ENCODE data around the gene NAT14.
"Not testable (repeated sequence)": the region's sequence is repeated elsewhere in the genome, so short reads cannot be mapped to it uniquely, and the experiment has no call there.

Gene NAT14

DNA sequence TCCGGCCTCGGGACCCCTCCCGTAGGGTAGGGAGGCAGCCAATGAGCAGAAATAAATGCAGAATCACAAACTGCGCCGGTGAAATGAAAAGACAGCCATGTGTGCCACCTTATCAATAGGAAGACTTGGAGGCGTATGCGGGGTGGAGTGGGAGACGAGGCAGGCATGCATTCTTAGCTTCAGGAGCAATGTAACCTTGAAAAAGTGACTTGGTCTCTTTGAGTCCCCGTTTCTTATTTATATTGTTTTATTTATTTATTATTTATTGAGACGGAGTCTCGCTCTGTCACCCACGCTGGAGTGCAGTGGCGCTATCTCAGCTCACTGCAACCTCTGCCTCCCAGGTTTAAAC lies 19.2 kb downstream of the NAT14 start:
- DNase-seq: no peak

DNA sequence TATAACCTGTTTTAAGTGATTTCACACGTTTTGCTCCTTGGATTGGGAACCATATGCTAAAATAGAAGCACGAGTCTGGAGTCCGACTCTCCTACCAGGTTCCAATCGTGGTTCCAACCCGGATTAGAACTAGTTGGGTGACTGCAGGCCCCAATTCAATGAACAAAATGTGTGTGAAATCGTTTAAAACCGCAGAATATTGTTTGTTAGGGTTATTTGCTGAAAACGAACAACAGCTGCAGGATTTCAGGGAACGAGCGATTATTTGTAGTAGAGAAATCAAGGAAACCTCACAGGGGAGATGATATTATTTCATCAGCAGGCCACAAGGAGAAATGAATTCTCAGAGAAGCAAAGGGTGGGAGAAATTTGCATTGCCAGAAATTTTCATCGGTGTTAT lies 20.0 kb downstream of the NAT14 start:
- DNase-seq: no peak

- DNase-seq: no peak
Measured at GRCh38 chr19:55508120-55508519, 23.1 kb downstream of the NAT14 start.

- peak; percentile 96 for DNase-seq
Measured at GRCh38 chr19:55516878-55517620, 32.1 kb downstream of the NAT14 start.

- DNase-seq: peak; percentile 49
Measured at GRCh38 chr19:55519451-55520311, 34.7 kb downstream of the NAT14 start.

DNA sequence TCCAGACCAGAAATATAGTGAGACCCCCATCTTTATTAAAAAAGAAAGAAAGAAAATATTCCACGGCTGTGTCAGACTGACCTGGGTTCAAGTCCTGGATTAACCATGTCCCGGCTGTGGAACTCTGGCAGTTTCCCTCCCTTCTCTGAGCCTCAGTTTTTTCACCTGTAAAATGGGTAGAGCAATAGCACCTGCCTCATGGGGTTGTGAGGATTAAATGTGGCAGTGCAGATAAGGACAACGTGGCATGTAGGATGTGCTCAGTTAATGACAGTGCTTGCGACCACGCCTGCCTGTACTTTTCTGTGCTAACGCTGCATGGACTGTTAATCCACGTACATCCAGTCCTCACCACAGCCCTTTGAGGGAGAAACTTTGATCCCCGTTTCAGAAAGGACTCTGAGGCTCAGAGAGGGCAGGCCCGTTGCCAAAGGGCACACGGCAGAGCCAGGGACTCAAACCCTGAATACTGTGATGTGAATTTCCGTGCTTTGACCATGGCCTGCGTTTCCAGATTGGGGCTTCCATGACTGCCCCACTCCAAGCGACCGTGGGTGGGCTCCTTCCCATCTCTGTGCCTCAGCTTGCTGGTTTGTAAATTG lies 35.8 kb downstream of the NAT14 start:
- DNase-seq: no peak

GRCh38 chr19:55525289-55526101 lies 40.5 kb downstream of the NAT14 start:
- DNase-seq: peak; percentile 46

- peak; percentile 98 for DNase-seq
Measured at GRCh38 chr19:55526216-55527196, 41.5 kb downstream of the NAT14 start.

GRCh38 chr19:55527197-55528029 lies 42.4 kb downstream of the NAT14 start:
- DNase-seq: no peak

DNA sequence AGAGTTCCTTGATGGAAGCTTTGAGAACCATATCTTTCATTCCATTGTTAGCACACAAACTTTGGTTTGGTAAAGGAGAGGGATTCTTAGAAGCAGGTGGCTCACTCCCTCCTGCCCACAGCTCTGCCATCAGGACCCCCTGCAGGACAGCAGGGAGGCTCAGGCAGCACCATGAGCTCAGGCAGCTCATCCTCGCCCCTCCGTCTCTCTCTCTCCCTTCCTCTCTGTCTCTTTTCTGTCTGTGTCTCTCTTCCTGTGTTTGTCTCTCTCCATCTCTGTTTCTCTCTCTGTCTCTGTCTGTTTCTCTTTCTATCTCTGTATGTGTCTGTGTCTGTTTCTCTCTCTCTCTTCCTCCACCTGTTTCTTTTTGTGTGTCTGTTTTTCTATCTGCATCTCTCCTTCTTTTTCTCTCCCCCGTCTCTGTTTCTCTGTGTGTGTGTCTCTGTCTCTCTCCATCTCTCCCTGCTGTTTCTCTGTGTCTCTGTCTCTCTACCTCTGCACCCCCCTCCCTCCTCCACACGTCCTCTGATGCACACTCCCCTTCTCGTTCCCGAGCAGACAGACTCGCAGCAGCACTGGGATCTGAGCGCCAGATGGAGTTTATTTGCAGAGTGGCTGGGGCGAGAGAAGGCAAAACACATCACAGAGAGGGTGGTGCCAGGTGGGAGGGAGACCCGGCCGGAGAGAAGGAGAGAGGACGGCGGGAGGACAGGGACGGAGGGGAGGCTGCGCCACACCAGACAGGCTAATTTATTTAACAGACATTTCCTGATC lies 43.2 kb downstream of the NAT14 start:
- peak; percentile 98 for DNase-seq

GRCh38 chr19:55529636-55530234 lies 44.7 kb downstream of the NAT14 start:
- DNase-seq: no peak

DNA sequence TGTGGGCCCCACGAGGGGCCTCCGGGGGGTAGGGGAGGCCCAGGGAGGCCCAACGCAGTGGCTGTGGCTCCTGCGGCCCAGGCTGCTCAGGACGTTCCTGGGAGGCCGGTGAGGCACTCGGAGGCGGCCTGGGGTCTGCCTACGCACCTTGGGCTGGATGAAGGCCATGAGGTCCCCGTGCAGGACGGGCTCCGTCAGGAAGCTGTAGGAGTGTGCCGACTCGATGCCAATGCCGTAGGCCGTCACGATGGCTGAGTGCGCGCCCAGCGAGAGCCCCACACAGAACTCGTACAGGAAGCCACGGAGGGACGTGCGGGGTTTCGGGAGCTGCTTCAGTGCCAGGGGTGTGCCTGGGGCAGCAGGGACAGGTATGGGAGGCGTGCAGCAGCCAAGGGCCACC lies 46.0 kb downstream of the NAT14 start:
- DNase-seq: no peak

GRCh38 chr19:55534280-55534679 lies 49.3 kb downstream of the NAT14 start:
- not testable (repeated sequence) for DNase-seq

DNA sequence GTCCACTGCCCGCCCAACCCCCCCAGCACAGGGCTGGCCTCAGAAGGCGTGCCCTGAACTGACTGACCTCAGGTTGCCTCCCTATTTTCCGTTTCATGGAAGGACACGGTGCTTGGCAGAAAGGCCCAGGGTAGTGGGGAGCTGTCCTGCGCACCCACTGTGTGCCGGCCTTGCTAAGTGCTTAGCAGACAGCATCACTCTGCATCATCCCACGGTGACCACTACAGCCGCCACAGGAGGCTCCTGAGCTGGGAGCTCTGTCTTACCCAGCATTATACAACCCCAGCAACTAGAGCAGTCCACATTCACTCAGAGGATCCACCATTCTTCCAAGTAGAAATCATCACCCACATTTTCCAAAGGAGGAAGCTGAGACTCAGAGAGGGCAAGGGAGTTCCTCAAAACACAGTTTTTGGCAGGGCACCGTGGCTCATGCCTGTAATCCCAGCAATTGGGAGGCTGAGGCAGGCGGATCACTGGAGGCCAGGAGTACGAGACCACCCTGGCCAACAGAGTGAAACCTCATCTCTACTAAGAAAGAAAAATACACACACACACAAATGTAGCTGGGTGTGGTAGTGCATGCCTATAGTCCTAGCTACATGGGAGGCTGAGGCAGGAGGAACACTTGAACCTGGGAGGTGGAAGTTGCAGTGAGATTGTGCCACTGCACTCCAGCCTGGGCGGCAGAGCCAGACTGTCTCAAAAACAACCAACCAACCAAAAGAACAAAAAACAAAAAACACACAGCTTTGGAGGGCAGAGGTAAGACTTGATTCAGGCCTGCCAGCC lies 50.4 kb downstream of the NAT14 start:
- DNase-seq: no peak

- DNase-seq: no peak
Measured at GRCh38 chr19:55535965-55536350, 51.0 kb downstream of the NAT14 start.

- DNase-seq: no peak
Measured at GRCh38 chr19:55536366-55536765, 51.4 kb downstream of the NAT14 start.
